ENCODE results near the gene MIPOL1.

DNA sequence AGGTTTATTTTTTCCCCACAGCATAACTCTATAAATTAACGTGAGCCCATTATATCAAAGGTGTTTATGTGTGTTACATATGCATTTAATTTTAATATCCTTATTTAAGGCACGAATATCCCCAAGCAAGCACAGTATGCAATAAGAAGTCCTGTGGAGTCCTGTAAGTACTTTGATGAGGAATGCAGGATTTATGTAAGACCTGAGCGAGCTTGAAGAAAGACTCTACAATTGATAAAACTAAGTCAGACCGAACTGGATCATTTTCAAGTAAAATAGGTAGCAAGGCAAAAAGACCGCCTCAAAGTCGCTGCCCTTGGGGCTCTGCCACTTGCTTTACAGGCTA lies 26.1 kb upstream of the MIPOL1 start:
- TF ChIP-seq, protein P1, sequence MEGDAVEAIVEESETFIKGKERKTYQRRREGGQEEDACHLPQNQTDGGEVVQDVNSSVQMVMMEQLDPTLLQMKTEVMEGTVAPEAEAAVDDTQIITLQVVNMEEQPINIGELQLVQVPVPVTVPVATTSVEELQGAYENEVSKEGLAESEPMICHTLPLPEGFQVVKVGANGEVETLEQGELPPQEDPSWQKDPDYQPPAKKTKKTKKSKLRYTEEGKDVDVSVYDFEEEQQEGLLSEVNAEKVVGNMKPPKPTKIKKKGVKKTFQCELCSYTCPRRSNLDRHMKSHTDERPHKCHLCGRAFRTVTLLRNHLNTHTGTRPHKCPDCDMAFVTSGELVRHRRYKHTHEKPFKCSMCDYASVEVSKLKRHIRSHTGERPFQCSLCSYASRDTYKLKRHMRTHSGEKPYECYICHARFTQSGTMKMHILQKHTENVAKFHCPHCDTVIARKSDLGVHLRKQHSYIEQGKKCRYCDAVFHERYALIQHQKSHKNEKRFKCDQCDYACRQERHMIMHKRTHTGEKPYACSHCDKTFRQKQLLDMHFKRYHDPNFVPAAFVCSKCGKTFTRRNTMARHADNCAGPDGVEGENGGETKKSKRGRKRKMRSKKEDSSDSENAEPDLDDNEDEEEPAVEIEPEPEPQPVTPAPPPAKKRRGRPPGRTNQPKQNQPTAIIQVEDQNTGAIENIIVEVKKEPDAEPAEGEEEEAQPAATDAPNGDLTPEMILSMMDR (IDR thresholded peaks at IDR 0.05 in 2 of 3, conservative IDR thresholded peaks at IDR 0.05 in 1 of 3; ENCODE audit: borderline replicate concordance in 1 of 3, insufficient read depth in 1 of 3, low read depth in 2 of 3, low read length in 2 of 3), result no peak
- TF ChIP-seq CEBPB (IDR thresholded peaks at IDR 0.05; ENCODE audit: low read depth) (no peak), RAD21 (IDR thresholded peaks at IDR 0.05; ENCODE audit: low read depth) (no peak), CBX3 (IDR thresholded peaks at IDR 0.05; ENCODE audit: low read depth) (no peak), POLR2AphosphoS5 (IDR thresholded peaks at IDR 0.05; ENCODE audit: low read depth, low read length) (no peak), ELF1 (IDR thresholded peaks at IDR 0.05; ENCODE audit: borderline replicate concordance, low read depth) (no peak)
- TF ChIP-seq, protein P2, sequence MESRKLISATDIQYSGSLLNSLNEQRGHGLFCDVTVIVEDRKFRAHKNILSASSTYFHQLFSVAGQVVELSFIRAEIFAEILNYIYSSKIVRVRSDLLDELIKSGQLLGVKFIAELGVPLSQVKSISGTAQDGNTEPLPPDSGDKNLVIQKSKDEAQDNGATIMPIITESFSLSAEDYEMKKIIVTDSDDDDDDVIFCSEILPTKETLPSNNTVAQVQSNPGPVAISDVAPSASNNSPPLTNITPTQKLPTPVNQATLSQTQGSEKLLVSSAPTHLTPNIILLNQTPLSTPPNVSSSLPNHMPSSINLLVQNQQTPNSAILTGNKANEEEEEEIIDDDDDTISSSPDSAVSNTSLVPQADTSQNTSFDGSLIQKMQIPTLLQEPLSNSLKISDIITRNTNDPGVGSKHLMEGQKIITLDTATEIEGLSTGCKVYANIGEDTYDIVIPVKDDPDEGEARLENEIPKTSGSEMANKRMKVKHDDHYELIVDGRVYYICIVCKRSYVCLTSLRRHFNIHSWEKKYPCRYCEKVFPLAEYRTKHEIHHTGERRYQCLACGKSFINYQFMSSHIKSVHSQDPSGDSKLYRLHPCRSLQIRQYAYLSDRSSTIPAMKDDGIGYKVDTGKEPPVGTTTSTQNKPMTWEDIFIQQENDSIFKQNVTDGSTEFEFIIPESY (IDR thresholded peaks at IDR 0.05; ENCODE audit: extremely low read depth, insufficient replicate concordance, low read length), result no peak

Measured in HCT116 (cell line).